HG02938 (cell line): ENCODE results near the gene RBM38.

ENCODE experiments used
- ATAC-seq: cut with Tn5 transposase; IDR thresholded peaks from one replicate; pipeline ENCODE4 v1.9.1; 2021; ENCODE audit warnings: mild to moderate bottlenecking, moderate library complexity; ENCODE audit not compliant: unreplicated experiment

Gene RBM38

DNA sequence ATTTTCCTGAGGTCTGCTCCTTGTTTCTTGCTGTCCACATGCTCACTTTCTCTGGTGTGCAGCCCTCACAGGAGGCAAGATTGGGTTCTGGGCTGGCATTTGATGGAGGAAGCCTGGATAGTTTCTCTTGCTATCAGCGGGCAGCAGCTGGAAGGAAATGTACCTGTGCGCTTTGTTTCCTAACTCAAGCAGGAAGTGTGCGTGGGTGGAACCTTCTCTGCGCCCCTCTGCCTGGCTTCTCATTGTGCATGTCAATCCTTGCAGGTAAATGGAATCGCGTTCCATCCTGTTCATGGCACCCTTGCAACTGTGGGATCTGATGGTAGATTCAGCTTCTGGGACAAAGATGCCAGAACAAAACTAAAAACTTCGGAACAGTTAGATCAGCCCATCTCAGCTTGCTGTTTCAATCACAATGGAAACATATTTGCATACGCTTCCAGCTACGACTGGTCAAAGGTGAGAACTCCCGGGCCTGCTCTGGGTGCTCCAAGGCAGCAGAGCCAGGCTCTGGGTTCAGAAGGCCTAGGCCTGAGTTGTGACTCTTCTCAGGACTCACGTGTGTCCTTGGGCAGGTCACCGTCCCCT, 16.8 kb upstream of the RBM38 start:
- no peak for ATAC-seq

DNA sequence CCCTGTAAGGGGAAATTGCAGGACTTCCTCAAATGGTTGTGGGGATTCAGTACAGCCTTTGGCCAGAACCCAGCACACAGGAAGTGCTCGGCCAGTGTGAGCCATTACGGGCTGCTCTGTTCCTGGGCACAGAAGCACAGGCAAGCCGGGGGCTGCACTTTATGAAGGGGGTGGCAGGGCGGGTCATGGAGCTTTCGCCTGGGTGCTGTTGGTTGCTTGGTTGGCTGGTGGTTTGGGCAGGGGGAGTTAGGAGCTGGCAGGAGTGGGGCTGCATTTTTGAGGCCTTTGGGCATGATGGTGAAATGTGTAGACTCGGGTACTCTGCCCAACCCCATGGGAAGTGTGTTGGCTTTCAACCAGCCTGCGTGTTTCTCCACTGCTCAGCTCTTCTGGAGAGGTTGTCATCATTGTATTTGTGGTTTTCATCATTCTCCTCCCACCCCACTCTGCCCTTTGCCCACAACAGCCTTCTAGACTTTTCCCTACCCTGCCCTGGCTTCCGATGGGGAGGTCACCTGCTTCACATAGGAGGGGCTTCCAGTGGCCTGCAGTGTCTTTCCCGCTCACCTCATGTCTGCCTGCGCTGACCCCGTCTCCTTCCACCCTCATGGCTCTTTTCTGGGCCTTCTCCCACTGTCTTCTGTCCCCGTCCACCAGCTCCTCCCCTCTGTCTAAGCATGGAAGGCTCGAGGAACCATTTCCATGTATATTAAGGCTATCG, 16.1 kb upstream of the RBM38 start:
- ATAC-seq: no peak

DNA sequence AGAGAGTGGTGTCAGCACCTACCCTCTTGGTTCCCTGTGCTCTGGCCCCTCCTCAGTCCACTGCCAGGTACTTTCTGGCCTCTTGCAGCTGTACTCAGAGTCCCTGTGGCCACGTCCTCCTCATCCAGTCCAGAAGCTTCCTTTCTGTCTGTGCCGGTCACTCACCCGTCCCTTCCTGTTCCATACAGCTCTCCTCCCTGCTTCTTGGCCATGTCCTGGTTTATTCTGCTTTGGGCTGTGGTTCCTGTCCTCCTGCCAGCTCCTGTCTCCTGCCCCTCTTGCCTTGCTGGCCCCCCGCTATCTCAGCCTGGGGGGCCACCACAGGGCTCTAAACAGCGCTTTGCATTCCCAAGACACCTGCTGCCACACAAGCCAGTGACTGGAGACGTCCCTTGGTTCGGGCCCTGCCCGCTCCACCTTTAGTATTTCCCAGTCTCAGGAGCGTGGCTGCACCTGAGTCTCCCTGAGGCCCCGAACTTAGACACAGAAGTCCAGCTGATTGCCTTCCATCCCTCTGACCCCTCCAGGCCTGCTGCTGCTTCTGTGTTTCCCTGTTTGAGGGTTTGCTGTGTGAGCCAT, 15.5 kb upstream of the RBM38 start:
- no peak for ATAC-seq

- ATAC-seq: no peak
These were observed 13.8 kb upstream of the RBM38 start for GRCh38 chr20:57377350-57377749.

DNA sequence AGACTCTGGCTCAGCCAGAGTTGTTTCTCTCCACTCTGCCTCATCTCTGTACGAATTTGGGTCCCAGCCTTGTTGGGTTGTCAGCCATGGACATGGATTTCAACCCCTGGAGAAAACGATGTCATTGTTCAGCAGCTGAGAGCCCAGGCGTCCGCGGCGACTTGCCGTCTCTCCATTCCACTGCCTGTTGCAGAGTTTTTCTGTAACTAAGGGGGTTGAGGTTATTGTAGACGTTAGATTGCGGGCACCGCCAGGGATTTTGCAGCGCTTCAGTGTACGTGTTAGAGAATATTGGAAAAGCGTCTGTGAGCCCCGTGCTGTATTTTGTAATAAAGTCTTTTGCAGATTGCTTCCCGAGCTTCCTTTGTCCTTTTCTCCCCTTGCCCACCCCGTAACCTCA, 13.1 kb upstream of the RBM38 start:
- no peak for ATAC-seq

- no peak for ATAC-seq
These were observed 12.4 kb upstream of the RBM38 start for GRCh38 chr20:57378646-57379262.

GRCh38 chr20:57379263-57379647, 11.9 kb upstream of the RBM38 start:
- ATAC-seq: no peak

- ATAC-seq: no peak
These were observed 11.0 kb upstream of the RBM38 start for GRCh38 chr20:57380081-57380750.

- ATAC-seq: no peak
These were observed 9.3 kb upstream of the RBM38 start for GRCh38 chr20:57381596-57382503.

DNA sequence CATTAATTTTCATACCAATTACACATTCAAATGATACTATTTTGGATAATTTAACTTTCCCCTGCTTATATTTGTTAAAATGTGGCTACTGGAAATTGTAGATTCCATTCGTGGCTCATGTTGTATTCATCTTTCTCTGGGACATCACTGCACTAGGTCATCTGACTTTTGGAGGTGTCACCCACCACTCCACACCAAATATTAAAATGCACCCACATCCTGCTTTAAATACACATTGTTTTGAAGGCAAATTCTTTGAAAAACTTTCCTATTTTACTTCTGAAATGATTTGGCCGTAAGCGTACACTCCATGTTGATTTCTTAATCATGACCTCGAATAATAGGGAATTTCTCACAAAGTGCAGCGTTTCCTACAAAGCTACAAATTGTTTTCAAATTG, 8.7 kb upstream of the RBM38 start:
- ATAC-seq: no peak

DNA sequence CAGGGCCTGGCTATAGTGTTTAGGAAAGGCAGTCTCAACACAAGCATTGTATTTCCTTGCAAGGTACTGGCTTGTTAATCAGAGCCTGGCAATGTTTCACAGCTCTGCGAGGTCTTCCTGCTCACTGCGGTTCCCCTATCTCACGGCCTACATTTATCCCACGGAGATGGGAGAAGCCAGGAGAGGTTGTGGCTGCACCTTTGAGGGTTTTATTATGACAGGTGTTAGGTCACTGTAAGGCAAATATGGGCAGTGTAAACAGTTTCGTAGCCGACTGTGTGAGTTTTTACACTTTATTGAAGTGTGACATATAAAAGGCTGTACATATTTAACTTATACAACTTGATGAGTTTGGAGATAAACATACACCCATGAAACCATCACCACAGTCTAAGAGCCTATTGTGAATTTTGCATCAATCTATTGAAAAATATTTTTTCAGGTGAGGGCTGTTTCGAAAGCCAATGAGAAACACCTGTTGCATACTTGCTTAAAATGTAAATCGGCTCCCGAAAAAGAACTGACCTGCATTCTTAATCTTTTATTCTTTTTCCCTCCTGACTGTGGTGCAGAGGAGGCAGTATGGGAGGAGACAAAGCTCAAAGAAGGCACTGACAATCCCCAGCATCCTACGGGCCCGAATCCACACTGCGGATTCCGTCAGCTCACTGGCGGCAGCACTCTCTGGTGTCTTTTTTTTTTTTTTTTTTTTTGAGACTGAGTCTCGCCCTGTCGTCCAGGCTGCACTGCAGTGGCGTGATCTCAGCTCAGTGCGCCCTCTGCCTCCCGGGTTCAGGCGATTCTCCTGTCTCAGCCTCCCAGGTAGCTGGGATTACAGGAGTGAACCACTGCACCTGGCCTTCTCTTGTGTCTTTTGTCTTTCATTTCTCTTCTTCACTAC, 7.5 kb upstream of the RBM38 start:
- no peak for ATAC-seq

DNA sequence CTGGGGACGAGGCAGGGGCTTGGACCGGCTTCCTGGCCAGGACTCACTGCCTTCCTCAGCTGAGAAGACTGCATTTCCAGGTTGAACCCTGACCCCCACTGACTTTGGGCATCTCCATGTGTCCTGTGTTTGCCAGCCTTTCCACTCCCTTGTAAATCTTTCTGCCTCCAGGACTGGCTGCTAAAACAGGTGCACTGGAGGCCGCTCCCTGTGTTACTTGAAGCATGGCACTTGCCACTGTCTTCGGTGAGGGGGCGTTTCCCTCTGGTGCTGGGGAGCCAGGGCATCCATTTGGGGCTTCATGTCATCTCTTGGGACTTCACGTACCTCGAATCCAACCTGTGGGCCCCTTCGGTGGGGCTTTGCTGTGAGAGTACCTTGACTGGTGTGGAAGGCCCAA, 6.7 kb upstream of the RBM38 start:
- ATAC-seq: no peak

GRCh38 chr20:57384953-57385761, 6.0 kb upstream of the RBM38 start:
- no peak for ATAC-seq

DNA sequence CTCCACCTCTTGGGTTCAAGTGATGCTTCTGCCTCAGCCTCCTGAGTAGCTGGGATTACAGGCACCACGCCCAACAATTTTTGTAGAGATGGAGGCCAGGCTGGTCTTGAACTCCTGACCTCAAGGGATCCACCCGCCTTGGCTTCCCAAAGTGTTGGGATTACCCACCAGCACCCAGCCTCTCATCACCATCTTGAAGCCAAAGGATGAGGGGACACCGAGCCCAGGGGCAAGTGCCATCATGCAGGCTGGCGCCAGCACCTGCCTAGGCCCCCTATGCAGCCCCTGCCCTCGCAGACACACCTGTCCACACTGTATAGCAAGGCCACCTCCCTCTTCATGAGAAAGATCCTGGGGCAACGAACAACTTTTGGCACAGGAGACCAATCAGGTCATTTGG, 5.3 kb upstream of the RBM38 start:
- ATAC-seq: no peak

DNA sequence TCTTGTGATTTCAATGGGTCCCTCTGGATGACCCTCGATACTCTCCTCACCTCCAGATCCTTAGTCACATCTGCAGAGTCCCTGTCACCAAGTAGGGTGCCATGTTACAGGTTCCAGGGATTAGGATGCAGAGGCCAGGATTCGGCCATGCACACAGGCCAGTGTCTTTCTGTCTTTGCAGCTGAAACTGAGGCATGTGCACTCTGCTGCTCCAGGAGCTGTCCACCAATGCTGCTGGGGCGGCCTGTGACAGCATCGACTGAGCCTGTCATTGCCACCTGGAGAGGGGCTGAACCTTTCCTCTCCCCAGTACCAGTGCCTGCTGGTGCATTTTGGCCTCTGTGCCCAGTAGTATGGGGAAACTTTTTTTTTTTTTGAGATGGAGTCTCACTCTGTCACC, 4.4 kb upstream of the RBM38 start:
- no peak for ATAC-seq

- ATAC-seq: no peak
These were observed 3.7 kb upstream of the RBM38 start for GRCh38 chr20:57387463-57387862.

DNA sequence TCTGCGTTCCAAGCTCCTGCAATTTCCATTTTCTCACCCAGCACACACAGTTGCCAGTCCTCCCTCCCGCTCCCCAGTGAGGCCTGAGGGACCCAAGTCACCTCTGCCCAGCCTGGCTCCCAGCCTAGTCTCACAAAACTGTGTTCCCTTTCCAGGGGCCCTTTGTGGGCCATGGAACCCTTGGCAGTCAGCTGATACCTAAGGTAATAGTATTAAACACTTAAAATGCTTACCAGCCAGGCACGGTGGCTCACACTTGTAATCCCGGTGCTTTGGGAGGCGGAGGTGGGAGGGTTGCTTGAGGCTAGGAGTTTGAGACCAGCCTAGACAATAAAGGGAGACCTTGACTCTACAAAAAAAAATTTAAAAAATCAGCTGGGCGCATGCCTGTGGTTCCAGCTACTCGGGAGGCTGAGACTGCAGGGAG, 3.2 kb upstream of the RBM38 start:
- no peak for ATAC-seq

DNA sequence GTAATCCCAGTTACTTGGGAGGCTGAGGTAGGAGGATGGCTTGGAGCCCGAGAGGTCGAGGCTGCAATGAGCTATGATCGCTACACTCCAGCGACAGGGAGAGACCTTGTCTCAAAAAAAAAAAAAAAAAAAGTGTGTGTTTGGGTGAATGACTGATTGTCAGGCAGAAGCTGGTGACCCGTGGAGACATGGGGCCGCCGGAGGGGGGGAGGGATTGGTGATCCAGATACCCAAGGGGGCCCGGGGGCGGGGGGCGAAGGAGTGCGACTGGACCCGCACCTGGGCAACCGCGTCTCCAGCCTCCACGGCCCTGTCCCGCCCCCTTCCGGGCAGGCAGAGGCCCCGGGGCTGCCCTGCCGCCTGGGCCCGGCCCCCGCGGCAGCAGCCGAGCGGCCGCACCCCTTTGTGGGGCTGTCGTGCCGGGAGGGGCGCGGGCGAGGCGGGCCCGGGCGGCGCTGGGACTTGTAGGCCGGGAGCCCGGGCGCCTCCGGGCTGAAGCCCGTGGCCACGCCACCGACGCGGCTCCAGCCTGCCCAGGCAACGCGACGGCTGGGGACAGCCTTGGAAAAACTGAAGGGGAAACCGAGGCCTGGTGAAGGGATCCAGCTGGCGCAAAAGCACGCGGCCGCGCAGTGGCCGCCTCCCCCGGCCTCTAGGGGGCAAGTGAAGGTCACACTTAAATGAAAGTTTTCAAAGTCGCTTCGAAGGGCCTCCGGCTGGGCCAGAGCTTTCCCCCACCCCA, 2.1 kb upstream of the RBM38 start:
- no peak for ATAC-seq
